OCI-LY3 (cell line): ENCODE data around the gene UBA1.

Experiments
- H2AFZ ChIP-seq: fragments of 200-600, 300-600 bp; shearing (Covaris generic); 2 replicates; pipeline ENCODE4 v1.6.0; 2014; ENCODE audit warnings: antibody characterized with exemption, low read depth, low read length
- H3K27ac ChIP-seq: fragments of 200-600, 300-600 bp; sonication (generic); 2 replicates; pipeline ENCODE4 v1.5.1; 2014; ENCODE audit warnings: mild to moderate bottlenecking, low read length, moderate library complexity, mixed read lengths
- H3K27me3 ChIP-seq: fragments of 200-600, 300-600 bp; sonication (generic); 2 replicates; pipeline ENCODE4 v1.6.1; 2014; ENCODE audit warnings: low read depth, low read length, mixed read lengths
- H3K36me3 ChIP-seq: fragments of 200-600, 300-600 bp; sonication (generic); replicated peaks from 2 replicates; pipeline ENCODE3; 2014; ENCODE audit warnings: low read depth, low read length, mixed read lengths
- H3K4me1 ChIP-seq: fragments of 300-600, 200-600 bp; sonication (generic); 2 replicates; pipeline ENCODE4 v1.6.1; 2014; ENCODE audit warnings: low read length, mixed read lengths
- H3K4me2 ChIP-seq: fragments of 200-600, 300-600 bp; sonication (generic); 2 replicates; pipeline ENCODE4 v1.6.1; 2014; ENCODE audit warnings: low read length, mixed read lengths
- H3K4me3 ChIP-seq: fragments of 300-600, 200-600 bp; sonication (generic); 2 replicates; pipeline ENCODE4 v1.5.1; 2014; ENCODE audit warnings: antibody characterized with exemption, mild to moderate bottlenecking, low read length, moderate library complexity
- H3K79me2 ChIP-seq: fragments of 300-600, 200-600 bp; shearing (Covaris generic); 2 replicates; pipeline ENCODE4 v1.6.1; 2014; ENCODE audit warnings: mild to moderate bottlenecking, low read length, mixed read lengths
- H3K9ac ChIP-seq: fragments of 300-600, 200-600 bp; shearing (Covaris generic); 2 replicates; pipeline ENCODE4 v1.6.0; 2014; ENCODE audit warnings: mild to moderate bottlenecking, low read length, moderate library complexity
- H3K9me3 ChIP-seq: fragments of 200-600, 300-600 bp; shearing (Covaris generic); 2 replicates; pipeline ENCODE4 v1.6.1; 2014; ENCODE audit warnings: low read length, mixed read lengths; ENCODE audit not compliant: insufficient read depth
- H4K20me1 ChIP-seq: fragments of 200-600, 300-600 bp; sonication (generic); 2 replicates; pipeline ENCODE4 v1.6.1; 2016; ENCODE audit warnings: low read length, mixed read lengths; ENCODE audit not compliant: insufficient read depth
- CTCF ChIP-seq: fragments of 200-600, 300-600 bp; sonication (generic); IDR thresholded peaks from 2 replicates; pipeline ENCODE4 v1.5.1; 2014; ENCODE audit warnings: antibody characterized with exemption, low read length, low read depth
- EZH2phosphoT487 ChIP-seq: fragments of 200-600 bp; shearing (Covaris generic); IDR thresholded peaks from 2 replicates; pipeline ENCODE4 v1.6.1; 2018; ENCODE audit warnings: antibody characterized with exemption, mixed run types, low read depth

The UBA1 gene

GRCh38 chrX:47202877-47203276 lies 9.2 kb downstream of the UBA1 start:
- Histone ChIP-seq H4K20me1 (peaks cover 10% of the 10 kb centered on the region), H3K4me1 (no peaks in the 10 kb centered on the region), H3K4me2 (no peak overlapping the region), H3K27ac (no peak overlapping the region), H3K27me3 (no peaks in the 10 kb centered on the region), H3K36me3 (peaks cover 74% of the 10 kb centered on the region), H3K79me2 (peaks cover 25% of the 10 kb centered on the region), H3K4me3 (no peak overlapping the region), H2AFZ (no peak overlapping the region), H3K9me3 (no peaks in the 10 kb centered on the region), H3K9ac (no peak overlapping the region)
- TF ChIP-seq CTCF (no peak), EZH2phosphoT487 (no peak)

- H3K36me3 ChIP-seq = peaks cover 68% of the 10 kb centered on the region
Measured at GRCh38 chrX:47204970-47205369, 11.3 kb downstream of the UBA1 start.

GRCh38 chrX:47206316-47206715 lies 12.7 kb downstream of the UBA1 start:
- Histone ChIP-seq H3K9me3 (no peaks in the 10 kb centered on the region), H3K4me2 (no peak overlapping the region), H3K4me3 (no peak overlapping the region), H2AFZ (no peak overlapping the region), H3K79me2 (peaks cover 2% of the 10 kb centered on the region; the same call in 1 of the 2 replicates), H3K36me3 (peaks cover 68% of the 10 kb centered on the region), H3K27ac (no peak overlapping the region), H3K27me3 (no peaks in the 10 kb centered on the region), H3K9ac (no peak overlapping the region), H3K4me1 (no peaks in the 10 kb centered on the region), H4K20me1 (no peaks in the 10 kb centered on the region)
- TF ChIP-seq EZH2phosphoT487 (no peak), CTCF (no peak)

More at GRCh38 chrX:47204970-47205369, 11.3 kb downstream of the UBA1 start:
- no peak overlapping the region for H2AFZ ChIP-seq
- TF ChIP-seq CTCF (no peak), EZH2phosphoT487 (no peak)
- no peak overlapping the region for H3K9ac ChIP-seq
- H3K4me1 ChIP-seq = no peaks in the 10 kb centered on the region
- H4K20me1 ChIP-seq = no peaks in the 10 kb centered on the region
- H3K9me3 ChIP-seq = no peaks in the 10 kb centered on the region
- H3K27me3 ChIP-seq = no peaks in the 10 kb centered on the region
- H3K4me2 ChIP-seq = no peak overlapping the region
- H3K4me3 ChIP-seq = no peak overlapping the region
- no peak overlapping the region for H3K27ac ChIP-seq
- H3K79me2 ChIP-seq = peaks cover 8% of the 10 kb centered on the region; the same call in 1 of the 2 replicates

GRCh38 chrX:47208108-47208507 lies 14.5 kb downstream of the UBA1 start:
- H3K27me3 ChIP-seq = no peaks in the 10 kb centered on the region
- H2AFZ ChIP-seq = no peak overlapping the region
- H3K27ac ChIP-seq = no peak overlapping the region
- H3K4me3 ChIP-seq = no peak overlapping the region
- TF ChIP-seq CTCF (no peak), EZH2phosphoT487 (no peak)
- H3K36me3 ChIP-seq = peaks cover 71% of the 10 kb centered on the region
- H3K9me3 ChIP-seq = no peaks in the 10 kb centered on the region
- no peak overlapping the region for H3K4me2 ChIP-seq
- no peaks in the 10 kb centered on the region for H3K4me1 ChIP-seq
- peaks cover 2% of the 10 kb centered on the region; the same call in 1 of the 2 replicates for H3K79me2 ChIP-seq
- H4K20me1 ChIP-seq = no peaks in the 10 kb centered on the region
- no peak overlapping the region for H3K9ac ChIP-seq
